OCI-LY3 (cell line): Measurements from ENCODE around the gene ESRRG.

Experiments used
- EZH2phosphoT487 ChIP-seq: fragments of 200-600 bp; shearing (Covaris generic); IDR thresholded peaks from 2 replicates; pipeline ENCODE4 v1.6.1; 2018; ENCODE audit warnings: antibody characterized with exemption, mixed run types, low read depth
- TF ChIP-seq, protein P1 (sequence below): fragments of 200-600, 300-600 bp; sonication (generic); IDR thresholded peaks from 2 replicates; pipeline ENCODE4 v1.5.1; 2014; ENCODE audit warnings: antibody characterized with exemption, low read length, low read depth

DNA sequence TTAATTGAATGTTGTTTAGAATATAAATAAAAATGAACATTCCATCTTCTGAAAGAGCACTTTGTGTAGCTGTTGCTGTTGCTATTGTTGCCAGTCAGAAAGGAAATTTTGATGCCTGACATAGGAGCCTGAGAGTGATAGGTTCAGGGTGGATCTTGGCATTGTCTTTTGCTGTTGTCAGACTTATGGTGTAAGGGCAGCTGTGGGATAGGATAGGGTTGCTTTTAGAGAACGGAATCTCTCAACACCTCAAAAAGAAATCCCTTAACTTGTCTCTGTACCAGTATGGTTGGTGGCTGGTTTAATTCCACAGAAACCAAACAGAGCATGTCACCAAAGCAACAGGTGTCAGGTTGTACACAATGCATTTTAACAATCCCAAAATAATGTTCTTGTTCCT lies 62.7 kb downstream of the ESRRG start:
- TF ChIP-seq, protein P1, sequence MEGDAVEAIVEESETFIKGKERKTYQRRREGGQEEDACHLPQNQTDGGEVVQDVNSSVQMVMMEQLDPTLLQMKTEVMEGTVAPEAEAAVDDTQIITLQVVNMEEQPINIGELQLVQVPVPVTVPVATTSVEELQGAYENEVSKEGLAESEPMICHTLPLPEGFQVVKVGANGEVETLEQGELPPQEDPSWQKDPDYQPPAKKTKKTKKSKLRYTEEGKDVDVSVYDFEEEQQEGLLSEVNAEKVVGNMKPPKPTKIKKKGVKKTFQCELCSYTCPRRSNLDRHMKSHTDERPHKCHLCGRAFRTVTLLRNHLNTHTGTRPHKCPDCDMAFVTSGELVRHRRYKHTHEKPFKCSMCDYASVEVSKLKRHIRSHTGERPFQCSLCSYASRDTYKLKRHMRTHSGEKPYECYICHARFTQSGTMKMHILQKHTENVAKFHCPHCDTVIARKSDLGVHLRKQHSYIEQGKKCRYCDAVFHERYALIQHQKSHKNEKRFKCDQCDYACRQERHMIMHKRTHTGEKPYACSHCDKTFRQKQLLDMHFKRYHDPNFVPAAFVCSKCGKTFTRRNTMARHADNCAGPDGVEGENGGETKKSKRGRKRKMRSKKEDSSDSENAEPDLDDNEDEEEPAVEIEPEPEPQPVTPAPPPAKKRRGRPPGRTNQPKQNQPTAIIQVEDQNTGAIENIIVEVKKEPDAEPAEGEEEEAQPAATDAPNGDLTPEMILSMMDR, result no peak
- no peak for TF ChIP-seq EZH2phosphoT487
